H1 (cell line): ENCODE data around the gene SLC66A2. TPM values are rescaled to one million over a fixed set of nuclear protein-coding genes. Genes with fewer than 3 reads are reported as not detected.

Experiments
- CTCF ChIA-PET: fragments of 300-600 bp; sonication (Branson Sonifier 250); formaldehyde crosslinking; loops from one replicate; lab custom pipeline; 2021; ENCODE audit not compliant: partially characterized antibody; lab: Charles Lee
- POLR2A ChIA-PET: fragments of 300-600 bp; sonication (Branson Sonifier 250); formaldehyde crosslinking; loops from one replicate; lab custom pipeline; 2021; ENCODE audit warnings: inconsistent platforms; ENCODE audit not compliant: partially characterized antibody; lab: Charles Lee
- DNase-seq, 2 experiments: peaks; one replicate each; pipeline versions ENCODE4 v3.0.0 to v3.0.0-alpha.2; 2010 to 2022; ENCODE audit warnings: low spot score in 2 of 2, low read depth in 1 of 2, mixed read lengths in 1 of 2
- FAIRE-seq: peaks from 2 replicates; lab custom pipeline; 2011; peaks lifted over from hg19 to GRCh38; lab: Jason Lieb, UNC
- H2AFZ ChIP-seq: 2 replicates; pipeline ENCODE4 v1.8.1; 2012; ENCODE audit warnings: low read length, inconsistent platforms
- H2AK5ac ChIP-seq: 2 replicates; pipeline ENCODE4 v1.6.1; 2013; ENCODE audit warnings: low read depth, low read length
- H2BK120ac ChIP-seq: replicated peaks from 2 replicates; pipeline ENCODE3; 2013; ENCODE audit warnings: low read depth, low read length, inconsistent platforms
- H2BK12ac ChIP-seq: 2 replicates; pipeline ENCODE4 v1.6.1; 2013; ENCODE audit warnings: low read depth, low read length
- H2BK15ac ChIP-seq: 2 replicates; pipeline ENCODE4 v1.6.1; 2013; ENCODE audit warnings: low read length
- H2BK20ac ChIP-seq: 2 replicates; pipeline ENCODE4 v1.6.1; 2013; ENCODE audit warnings: low read length
- H2BK5ac ChIP-seq: 2 replicates; pipeline ENCODE4 v1.6.1; 2013; ENCODE audit warnings: low read depth, low read length
- H3K14ac ChIP-seq: 2 replicates; pipeline ENCODE4 v1.6.1; 2013; ENCODE audit warnings: inconsistent platforms; ENCODE audit not compliant: insufficient read length
- H3K18ac ChIP-seq: 2 replicates; pipeline ENCODE4 v1.6.1; 2013; ENCODE audit warnings: low read length; ENCODE audit errors: extremely low read depth
- H3K23ac ChIP-seq: 2 replicates; pipeline ENCODE4 v1.6.1; 2013; ENCODE audit warnings: inconsistent platforms; ENCODE audit not compliant: insufficient read length
- H3K23me2 ChIP-seq: 2 replicates; pipeline ENCODE4 v1.6.1; 2013; ENCODE audit warnings: low read depth, low read length
- H3K27ac ChIP-seq: 2 replicates; pipeline ENCODE4 v1.6.1; 2011; ENCODE audit warnings: low read depth, low read length, inconsistent platforms
- H3K27me3 ChIP-seq, 4 experiments: replicated peaks in 1 of 4; 1 replicate in 1 of 4; 2 replicates in 3 of 4; pipeline versions ENCODE4 v1.6.1 to v1.8.1; 2011 to 2013; ENCODE audit warnings: low read length in 3 of 4, mild to moderate bottlenecking in 3 of 4, inconsistent platforms in 2 of 4, mixed read lengths in 2 of 4, moderate library complexity in 1 of 4; ENCODE audit not compliant: control insufficient read depth in 3 of 4, insufficient read depth in 3 of 4; ENCODE audit errors: extremely low read depth in 1 of 4
- H3K36me3 ChIP-seq, 4 experiments: 2 replicates each; pipeline versions ENCODE4 v1.6.1 to v1.8.1; 2011 to 2013; ENCODE audit warnings: mild to moderate bottlenecking in 4 of 4, low read length in 3 of 4, moderate library complexity in 2 of 4, control low read depth in 1 of 4, inconsistent platforms in 1 of 4; ENCODE audit not compliant: insufficient read depth in 4 of 4, control insufficient read depth in 2 of 4
- H3K4ac ChIP-seq: replicated peaks from 2 replicates; pipeline ENCODE3; 2013; ENCODE audit warnings: low read length, low read depth, mixed read lengths, inconsistent platforms; ENCODE audit not compliant: insufficient read length
- H3K4me1 ChIP-seq, 4 experiments: replicated peaks in 1 of 4; 1 replicate in 1 of 4; 2 replicates in 3 of 4; pipeline versions ENCODE4 v1.6.1 to v1.8.1; 2011 to 2013; ENCODE audit warnings: low read length in 3 of 4, inconsistent platforms in 2 of 4, mixed read lengths in 1 of 4; ENCODE audit not compliant: insufficient read depth in 4 of 4, control insufficient read depth in 3 of 4
- H3K4me2 ChIP-seq, 2 experiments: 2 replicates each; pipeline versions ENCODE4 v1.6.1 to v1.8.1; 2011 to 2013; ENCODE audit warnings: low read depth in 2 of 2, low read length in 2 of 2, control low read depth in 1 of 2, inconsistent platforms in 1 of 2, mild to moderate bottlenecking in 1 of 2; ENCODE audit not compliant: insufficient read depth in 1 of 2
- H3K4me3 ChIP-seq, 4 experiments: fragments of 200-600, 300-600 bp in 1 of 4; sonication (generic), shearing (Covaris generic), sonication (Bioruptor Twin) in 1 of 4; 2 replicates each; pipeline versions ENCODE4 v1.5.1 to v1.8.1; 2011 to 2016; ENCODE audit warnings: low read length in 4 of 4, low read depth in 3 of 4, control low read depth in 2 of 4, inconsistent platforms in 2 of 4, mild to moderate bottlenecking in 2 of 4, mixed read lengths in 1 of 4, moderate library complexity in 1 of 4; ENCODE audit not compliant: insufficient read depth in 2 of 4; ENCODE audit errors: extremely low read depth in 1 of 4
- H3K56ac ChIP-seq: replicated peaks from 2 replicates; pipeline ENCODE3; 2013; ENCODE audit warnings: low read depth, mild to moderate bottlenecking, mixed read lengths, low read length, inconsistent platforms; ENCODE audit not compliant: insufficient read length
- H3K79me1 ChIP-seq: 2 replicates; pipeline ENCODE4 v1.6.1; 2013; ENCODE audit warnings: low read depth, low read length, control low read depth
- H3K79me2 ChIP-seq, 2 experiments: 2 replicates each; pipeline versions ENCODE4 v1.6.1 to v1.8.1; 2012 to 2013; ENCODE audit warnings: low read length in 2 of 2, mild to moderate bottlenecking in 2 of 2, inconsistent platforms in 1 of 2; ENCODE audit not compliant: insufficient read depth in 2 of 2, control insufficient read depth in 1 of 2
- H3K9ac ChIP-seq, 4 experiments: replicated peaks in 1 of 4; 1 replicate in 1 of 4; 2 replicates in 3 of 4; pipeline versions ENCODE4 v1.6.1 to v1.8.1; 2011 to 2013; ENCODE audit warnings: low read depth in 3 of 4, low read length in 3 of 4, control low read depth in 2 of 4, mild to moderate bottlenecking in 2 of 4, moderate library complexity in 2 of 4, inconsistent platforms in 1 of 4; ENCODE audit errors: extremely low read depth in 1 of 4
- H3K9me3 ChIP-seq, 2 experiments: 2 replicates each; pipeline versions ENCODE4 v1.6.1 to v1.8.1; 2012 to 2013; ENCODE audit warnings: mild to moderate bottlenecking in 2 of 2, moderate library complexity in 2 of 2, control low read depth in 1 of 2, inconsistent platforms in 1 of 2, low read depth in 1 of 2, low read length in 1 of 2, mixed read lengths in 1 of 2; ENCODE audit not compliant: insufficient read depth in 2 of 2
- H4K20me1 ChIP-seq, 2 experiments: replicated peaks in 1 of 2; 2 replicates each; pipeline versions ENCODE3 to v1.8.1; 2011 to 2013; ENCODE audit warnings: inconsistent platforms in 2 of 2, low read length in 2 of 2, mild to moderate bottlenecking in 1 of 2; ENCODE audit not compliant: insufficient read depth in 2 of 2, control insufficient read depth in 1 of 2
- H4K5ac ChIP-seq: 2 replicates; pipeline ENCODE4 v1.6.1; 2013; ENCODE audit warnings: low read length, low read depth, mixed read lengths, inconsistent platforms; ENCODE audit not compliant: insufficient read length
- H4K8ac ChIP-seq: 2 replicates; pipeline ENCODE4 v1.8.0; 2013; ENCODE audit warnings: mild to moderate bottlenecking, moderate library complexity, low read length, inconsistent platforms; ENCODE audit not compliant: insufficient read depth; ENCODE audit errors: extremely low read depth
- H4K91ac ChIP-seq: replicated peaks from 2 replicates; pipeline ENCODE3; 2013; ENCODE audit warnings: low read length, mixed read lengths, inconsistent platforms; ENCODE audit not compliant: insufficient read length
- CBX8 ChIP-seq: fragments of 300-800, 300-1000 bp; sonication (generic); IDR thresholded peaks from 2 replicates; pipeline ENCODE4 v1.7.1; 2016; ENCODE audit warnings: low read depth, low read length, borderline replicate concordance
- GABPA ChIP-seq: IDR thresholded peaks from 2 replicates; pipeline ENCODE4 v1.6.1; 2011; ENCODE audit warnings: mild to moderate bottlenecking, low read length, moderate library complexity, borderline replicate concordance; ENCODE audit not compliant: insufficient read depth
- HDAC6 ChIP-seq: IDR thresholded peaks from one replicate; pipeline ENCODE4 v1.7.1; 2012; ENCODE audit warnings: low read depth, mild to moderate bottlenecking, inconsistent platforms, low read length, moderate library complexity
- SRF ChIP-seq: IDR thresholded peaks from 2 replicates; pipeline ENCODE4 v1.6.1; 2011; ENCODE audit warnings: mild to moderate bottlenecking, low read depth, low read length, moderate library complexity
- TCF12 ChIP-seq: IDR thresholded peaks from 2 replicates; pipeline ENCODE4 v1.6.1; 2011; ENCODE audit warnings: low read depth, mild to moderate bottlenecking, low read length
- WGBS, 2 experiments: shearing (Covaris generic) in 1 of 2; methylation state at CpG; one replicate each; pipeline versions ENCODE4 v1.1.6 to v1.1.7; 2013 to 2015; ENCODE audit warnings: low lambda C conversion rate in 2 of 2, mixed read lengths in 2 of 2, inconsistent platforms in 1 of 2, low coverage in 1 of 2, missing lambda C conversion rate in 1 of 2; ENCODE audit not compliant: insufficient replicate concordance in 2 of 2, insufficient coverage in 1 of 2, insufficient read length in 1 of 2; ENCODE audit errors: extremely low coverage in 1 of 2, missing lambda C conversion rate in 1 of 2; 5-methylcytosine and 5-hydroxymethylcytosine counted together
- polyA plus RNA-seq, 7 experiments: library from polyadenylated mRNA; depleted of rRNA in 3 of 7; stranded (reverse) in 5 of 7; unstranded in 2 of 7; fragments of >200 nt in 5 of 7; fragments of 200-250 nt in 2 of 7; gene quantifications; 1 replicate in 5 of 7; 2 replicates in 1 of 7; 4 replicates in 1 of 7; pipeline versions ENCODE4 v1.2.1 to v1.2.3, GENCODE V29; 2011 to 2013; ENCODE audit warnings: missing spikeins in 2 of 7, mixed read lengths in 2 of 7
- total RNA-seq: library from RNA; stranded (reverse); fragmentation: NEBNext Ultra II Directional; extraction: Animal tissue kit (Norgen Biotek cat#: 25700); gene quantifications from 2 replicates; pipeline ENCODE4 v1.2.1, GENCODE V29; 2021

SLC66A2 gene
- total and polyA plus RNA-seq, 2 of the 8 experiments (the other 6 are each of a cell fraction or from before 2014, with no cell fraction given) = 15.0 to 18.9 TPM

- ChIA-PET POLR2A (interaction anchor here (0.6 kb wide), 1 partner anchor 16 kb away, joined by 3 read pairs; no protein-coding TSS in a partner anchor), CTCF (no interaction called here)
- Histone ChIP-seq H2BK20ac (no peak overlapping the region), H3K9me3 (peaks cover 52 to 70% of the 10 kb centered on the region in 2 experiments), H3K23me2 (no peaks in the 10 kb centered on the region), H2BK120ac (no peak overlapping the region), H3K27me3 (peaks cover 0 to 2% (median 0%) of the 10 kb centered on the region in 4 experiments; a peak in 1 of 7 replicates), H3K18ac (no peak overlapping the region), H4K20me1 (no peaks in the 10 kb centered on the region), H4K8ac (no peak overlapping the region), H3K36me3 (peaks cover 0 to 16% (median 0%) of the 10 kb centered on the region in 4 experiments; a peak in 3 of 8 replicates), H3K4me2 (no peak overlapping the region), H3K4ac (no peak overlapping the region), H3K9ac (no peak overlapping the region), H2AK5ac (no peak overlapping the region), H3K79me2 (no peaks in the 10 kb centered on the region), H2AFZ (no peak overlapping the region), H4K5ac (no peak overlapping the region), H3K23ac (no peak overlapping the region), H2BK5ac (no peak overlapping the region), H4K91ac (no peak overlapping the region), H3K79me1 (no peaks in the 10 kb centered on the region), H3K14ac (no peak overlapping the region), H3K4me3 (no peak overlapping the region), H2BK12ac (no peak overlapping the region), H2BK15ac (no peak overlapping the region), H3K56ac (no peak overlapping the region), H3K27ac (no peak overlapping the region), H3K4me1 (no peaks in the 10 kb centered on the region)
- WGBS, 2 experiments = 95% methylated on average over 14 of the region's 15 CpGs; no CpG with 5 or more reads in 1 of the 2 experiments
- DNase-seq (no peak), FAIRE-seq (no peak)
- TF ChIP-seq TCF12 (no peak), HDAC6 (no peak), GABPA (no peak), CBX8 (no peak), SRF (no peak)
Measured at GRCh38 chr18:79897940-79898625, 53.4 kb downstream of the SLC66A2 start.
